Right lobe of liver (tissue), 4 donors: Measurements from ENCODE around the gene MYL3.

Experiments used
- CTCF ChIP-seq, 4 donors: fragments of 200-600 bp in 3 of 4; fragments of 450-650 bp in 1 of 4; IDR thresholded peaks; one replicate each; pipeline versions ENCODE4 v1.5.1 to v1.8.0; 2016 to 2022; ENCODE audit warnings: antibody characterized with exemption in 4 of 4, mild to moderate bottlenecking in 2 of 4
- POLR2A ChIP-seq: fragments of 450-650 bp; IDR thresholded peaks from one replicate; pipeline ENCODE4 v1.6.1; 2017; ENCODE audit warnings: antibody characterized with exemption, mild to moderate bottlenecking
- donor health status: DM: no; HTN: no; CAD: no.
- donor health status: DM: no; HTN: no; CAD: no.
- donor health status: DM: no; HTN: yes; CAD: no.

GRCh38 chr3:46846624-46847542 is 16.4 kb downstream of the MYL3 start:
- TF ChIP-seq CTCF (IDR thresholded peaks at IDR 0.05) (no peak), POLR2A (no peak)
